Brain microvascular endothelial cell (primary cell): ENCODE measurements around the gene PRPF31.
"Not testable (repeated sequence)": the region's sequence is repeated elsewhere in the genome, so short reads cannot be mapped to it uniquely, and the experiment has no call there.

Experiments
- DNase-seq: peaks from one replicate; pipeline ENCODE4 v3.0.0-alpha.2; 2020
- H3K27ac ChIP-seq: fragments of 250-450 bp; sonication (Bioruptor Pico); 2 replicates; pipeline ENCODE4 v1.5.1; 2020; ENCODE audit warnings: mild to moderate bottlenecking, moderate library complexity
- H3K27me3 ChIP-seq: fragments of 250-450 bp; sonication (Bioruptor Pico); replicated peaks from 2 replicates; pipeline ENCODE4 v1.5.1; 2020; ENCODE audit warnings: mild to moderate bottlenecking
- H3K36me3 ChIP-seq: fragments of 250-450 bp; sonication (Bioruptor Pico); replicated peaks from 2 replicates; pipeline ENCODE4 v1.5.1; 2020; ENCODE audit warnings: mild to moderate bottlenecking
- H3K4me3 ChIP-seq: 2 replicates; pipeline ENCODE4 v1.5.1; 2011; ENCODE audit warnings: low read depth, mild to moderate bottlenecking, control low read depth, low read length, moderate library complexity
- CTCF ChIP-seq: IDR thresholded peaks from 2 replicates; pipeline ENCODE4 v1.5.1; 2011; ENCODE audit warnings: low read depth, mild to moderate bottlenecking, moderate library complexity, low read length, control low read depth, inconsistent platforms; ENCODE audit errors: missing control alignments
- in situ Hi-C: cut with HindIII; loops from 2 replicates; pipeline ENCODE4 v1.10.0; 2017; ENCODE audit warnings: low sequenced_read_pairs, low pct_ligation_motif_present

Gene PRPF31

GRCh38 chr19:54099190-54099902 lies 16.2 kb upstream of the PRPF31 start:
- Histone ChIP-seq H3K4me3 (no peak overlapping the region), H3K27me3 (no peaks in the 10 kb centered on the region), H3K27ac (no peak overlapping the region), H3K36me3 (no peaks in the 10 kb centered on the region)
- DNase-seq = no peak
- in situ Hi-C loops = no loop called here
- no peak for TF ChIP-seq CTCF

- in situ Hi-C loops, H3K4me3 ChIP-seq, H3K27me3 ChIP-seq, H3K27ac ChIP-seq, DNase-seq, H3K36me3 ChIP-seq: not testable (repeated sequence)
Observed at GRCh38 chr19:54099903-54100255, 15.7 kb upstream of the PRPF31 start.

GRCh38 chr19:54100561-54100960 lies 15.0 kb upstream of the PRPF31 start, which contains the start of gene OSCAR:
OSCAR (minus strand) TSS chr19:54100803; CDS start chr19:54100792, 11 bp downstream.
- H3K4me3 ChIP-seq = no peak within 1 kb of the TSS
- DNase-seq = no peak
- in situ Hi-C loops = no loop called here
- peaks cover 3% of the 10 kb centered on the region for H3K36me3 ChIP-seq
- no peak for TF ChIP-seq CTCF
- H3K27ac ChIP-seq = no peak within 1 kb of the TSS
- H3K27me3 ChIP-seq = no peaks in the 10 kb centered on the region

- Histone ChIP-seq H3K27ac (peak within 1 kb of the TSS; percentile 26), H3K27me3 (no peaks in the 10 kb centered on the region), H3K4me3 (peak within 1 kb of the TSS; percentile 99), H3K36me3 (peaks cover 22% of the 10 kb centered on the region)
- in situ Hi-C loops = no loop called here
- TF ChIP-seq CTCF = no peak
- peak; percentile 97 for DNase-seq
Observed at GRCh38 chr19:54102421-54103169, 13.0 kb upstream of the PRPF31 start, which contains the start of gene NDUFA3. NDUFA3 (plus strand) TSS chr19:54102855; CDS start chr19:54102879, 24 bp downstream.

- in situ Hi-C loops = no loop called here
- Histone ChIP-seq H3K27me3 (no peaks in the 10 kb centered on the region), H3K36me3 (peaks cover 41% of the 10 kb centered on the region), H3K27ac (no peak overlapping the region), H3K4me3 (no peak overlapping the region)
- no peak for TF ChIP-seq CTCF
- no peak for DNase-seq
Observed at GRCh38 chr19:54104998-54105715, 10.4 kb upstream of the PRPF31 start.

GRCh38 chr19:54105796-54106195 lies 9.8 kb upstream of the PRPF31 start:
- Histone ChIP-seq H3K27me3 (no peaks in the 10 kb centered on the region), H3K27ac (no peak overlapping the region), H3K36me3 (peaks cover 44% of the 10 kb centered on the region), H3K4me3 (no peak overlapping the region)
- no peak for TF ChIP-seq CTCF
- in situ Hi-C loops = no loop called here
- no peak for DNase-seq
